OCI-LY1 (cell line): Measurements from ENCODE around the gene GALNT17.

Experiments
- EZH2 ChIP-seq: fragments of 200-600 bp; sonication (generic), shearing (Covaris generic); IDR thresholded peaks from 2 replicates; pipeline ENCODE4 v1.8.0; 2017; ENCODE audit warnings: borderline replicate concordance, mixed run types, mild to moderate bottlenecking, antibody characterized with exemption, low read length, moderate library complexity, mixed read lengths
- TF ChIP-seq, protein P1 (sequence below): fragments of 200-600 bp; sonication (generic), shearing (Covaris generic); IDR thresholded peaks from 2 replicates; pipeline ENCODE4 v1.5.1; 2017; ENCODE audit warnings: mild to moderate bottlenecking, antibody characterized with exemption, low read length, moderate library complexity, mixed read lengths

DNA sequence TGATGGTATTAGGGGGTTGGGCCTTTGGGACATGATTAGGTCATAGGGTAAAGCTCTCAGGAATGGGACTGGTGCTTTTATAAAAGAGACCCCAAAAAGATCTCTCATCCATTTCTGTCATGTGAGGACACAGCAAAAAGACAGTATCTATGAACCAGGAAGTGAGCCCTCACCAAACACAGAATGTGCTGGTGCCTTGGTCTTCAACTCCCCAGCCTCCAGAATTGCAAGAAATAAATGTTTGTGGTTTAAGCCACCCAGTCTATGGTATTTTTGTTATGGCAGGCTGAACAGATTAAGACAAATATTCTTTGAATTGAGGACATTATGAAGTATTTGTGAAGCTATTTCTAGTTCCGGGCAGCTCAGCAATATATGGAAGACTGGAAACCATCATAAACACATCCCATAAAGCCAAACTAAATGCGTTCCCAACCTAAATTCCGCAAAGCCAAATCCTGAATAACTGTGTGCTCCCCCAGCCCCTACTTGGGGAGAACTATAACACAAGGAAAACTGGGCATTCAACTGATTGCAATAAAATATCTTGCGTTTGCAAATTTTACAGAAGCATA, 153.7 kb downstream of the GALNT17 start:
- TF ChIP-seq, protein P1, sequence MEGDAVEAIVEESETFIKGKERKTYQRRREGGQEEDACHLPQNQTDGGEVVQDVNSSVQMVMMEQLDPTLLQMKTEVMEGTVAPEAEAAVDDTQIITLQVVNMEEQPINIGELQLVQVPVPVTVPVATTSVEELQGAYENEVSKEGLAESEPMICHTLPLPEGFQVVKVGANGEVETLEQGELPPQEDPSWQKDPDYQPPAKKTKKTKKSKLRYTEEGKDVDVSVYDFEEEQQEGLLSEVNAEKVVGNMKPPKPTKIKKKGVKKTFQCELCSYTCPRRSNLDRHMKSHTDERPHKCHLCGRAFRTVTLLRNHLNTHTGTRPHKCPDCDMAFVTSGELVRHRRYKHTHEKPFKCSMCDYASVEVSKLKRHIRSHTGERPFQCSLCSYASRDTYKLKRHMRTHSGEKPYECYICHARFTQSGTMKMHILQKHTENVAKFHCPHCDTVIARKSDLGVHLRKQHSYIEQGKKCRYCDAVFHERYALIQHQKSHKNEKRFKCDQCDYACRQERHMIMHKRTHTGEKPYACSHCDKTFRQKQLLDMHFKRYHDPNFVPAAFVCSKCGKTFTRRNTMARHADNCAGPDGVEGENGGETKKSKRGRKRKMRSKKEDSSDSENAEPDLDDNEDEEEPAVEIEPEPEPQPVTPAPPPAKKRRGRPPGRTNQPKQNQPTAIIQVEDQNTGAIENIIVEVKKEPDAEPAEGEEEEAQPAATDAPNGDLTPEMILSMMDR, result no peak
- TF ChIP-seq EZH2, result no peak
